Right lobe of liver (tissue), 6 donors: Measurements from ENCODE around the gene NUDT16. TPM values are rescaled to one million over a fixed set of nuclear protein-coding genes. Genes with fewer than 3 reads are reported as not detected.

Experiments
- ATAC-seq, 4 donors: fragments of 200-7000 bp; cut with Tn5 transposase; one replicate each; pipeline ENCODE4 v1.9.1; 2020; ENCODE audit warnings: mild to moderate bottlenecking in 4 of 4, moderate library complexity in 4 of 4
- DNase-seq, 3 donors: peaks; one replicate each; pipeline ENCODE4 v3.0.0-alpha.2; 2020
- H3K27ac ChIP-seq, 3 donors: fragments of 200-600 bp; one replicate each; pipeline ENCODE4 v1.8.0; 2022
- H3K27me3 ChIP-seq, 2 donors: fragments of 200-600 bp; one replicate each; pipeline ENCODE4 v1.8.0; 2022
- H3K36me3 ChIP-seq, 4 donors: fragments of 200-600 bp; sonication (generic) in 1 of 4; one replicate each; pipeline versions ENCODE4 v1.5.1 to v1.8.0; 2017 to 2022; ENCODE audit warnings: control low read depth in 1 of 4
- H3K4me1 ChIP-seq, 4 donors: fragments of 200-600 bp; sonication (generic) in 1 of 4; one replicate each; pipeline versions ENCODE4 v1.5.1 to v1.8.0; 2017 to 2022; ENCODE audit warnings: control low read depth in 1 of 4
- H3K4me3 ChIP-seq, 3 donors: fragments of 200-600 bp; one replicate each; pipeline ENCODE4 v1.8.0; 2022
- H3K9me3 ChIP-seq, 4 donors: fragments of 200-600 bp; sonication (generic) in 1 of 4; one replicate each; pipeline versions ENCODE4 v1.5.1 to v1.8.0; 2017 to 2022; ENCODE audit warnings: control low read depth in 1 of 4
- CTCF ChIP-seq, 4 donors: fragments of 200-600 bp in 3 of 4; fragments of 450-650 bp in 1 of 4; IDR thresholded peaks; one replicate each; pipeline versions ENCODE4 v1.5.1 to v1.8.0; 2016 to 2022; ENCODE audit warnings: antibody characterized with exemption in 4 of 4, mild to moderate bottlenecking in 2 of 4
- POLR2A ChIP-seq: fragments of 450-650 bp; IDR thresholded peaks from one replicate; pipeline ENCODE4 v1.6.1; 2017; ENCODE audit warnings: antibody characterized with exemption, mild to moderate bottlenecking
- whole genome bisulfite sequencing: methylation state at CpG from one replicate; pipeline ENCODE4 v1.1.6; 2018; ENCODE audit warnings: low coverage, low lambda C conversion rate; ENCODE audit not compliant: insufficient coverage; ENCODE audit errors: missing lambda C conversion rate; 5-methylcytosine and 5-hydroxymethylcytosine counted together
- intact Hi-C, 2 donors: fragments of 100-400 bp; cut with DNase I; formaldehyde crosslinking; loops; one replicate each; pipeline versions ENCODE4 v1.11.2 to v1.14.1; 2022
- long read RNA-seq: library from polyadenylated mRNA; unstranded; transcript quantifications from one replicate; pipeline ENCODE4 v2.0.0, GENCODE V29; 2019
- total RNA-seq, 6 experiments: library from RNA; depleted of rRNA in 2 of 6; stranded (reverse); fragments of >200 nt in 2 of 6; fragmentation: NEBNext Ultra II Directional in 3 of 6; extraction: Animal tissue kit (Norgen Biotek cat#: 25700) in 3 of 6; gene quantifications; one replicate each; pipeline versions ENCODE4 v1.1.0 to v1.2.4, GENCODE V29; 2016 to 2023
- donor health status: DM: no; HTN: yes; CAD: no.
- donor health status: DM: no; HTN: no; CAD: no.
- donor health status: DM: no; HTN: no; CAD: no.
- donor health status: DM: no; HTN: yes; CAD: no.
- donor health status: DM: no; HTN: yes; CAD: no.

Gene NUDT16
- 10 to 100 TPM; 16.7 to 36.4 (median 20.3) TPM for total RNA-seq
- long read RNA-seq, full-length matches to known transcripts = 13 of 14 reads
- long read RNA-seq, partial matches to known transcripts = 0 of 14 reads
- long read RNA-seq, other reads (novel, unspliced or antisense) = 1 of 14 reads

GRCh38 chr3:131381445-131382291, at the start of gene NUDT16:
TSS of gene NUDT16 (plus strand) at chr3:131381774. CDS start at chr3:131381805, 31 bp downstream.
- DNase-seq = peak; percentile 100
- no peaks in the 10 kb centered on the region for H3K27me3 ChIP-seq
- peak within 1 kb of the TSS; percentile 85 to 97 (median 96) for H3K27ac ChIP-seq
- H3K9me3 ChIP-seq = no peaks in the 10 kb centered on the region
- H3K4me3 ChIP-seq = peak within 1 kb of the TSS; percentile 81 to 97 (median 84)
- TF ChIP-seq CTCF (IDR thresholded peaks at IDR 0.05) (no peak), POLR2A (peak; percentile 98)
- ATAC-seq = peak; percentile 95 to 98 (median 96)
- peaks cover 0 to 43% (median 13%) of the 10 kb centered on the region in 4 donors for H3K4me1 ChIP-seq
- 0% methylated on average over 16 of the region's 73 CpGs for WGBS
- H3K36me3 ChIP-seq = peaks cover 0 to 18% (median 0%) of the 10 kb centered on the region in 4 donors
- intact Hi-C loops = no loop called here

DNA sequence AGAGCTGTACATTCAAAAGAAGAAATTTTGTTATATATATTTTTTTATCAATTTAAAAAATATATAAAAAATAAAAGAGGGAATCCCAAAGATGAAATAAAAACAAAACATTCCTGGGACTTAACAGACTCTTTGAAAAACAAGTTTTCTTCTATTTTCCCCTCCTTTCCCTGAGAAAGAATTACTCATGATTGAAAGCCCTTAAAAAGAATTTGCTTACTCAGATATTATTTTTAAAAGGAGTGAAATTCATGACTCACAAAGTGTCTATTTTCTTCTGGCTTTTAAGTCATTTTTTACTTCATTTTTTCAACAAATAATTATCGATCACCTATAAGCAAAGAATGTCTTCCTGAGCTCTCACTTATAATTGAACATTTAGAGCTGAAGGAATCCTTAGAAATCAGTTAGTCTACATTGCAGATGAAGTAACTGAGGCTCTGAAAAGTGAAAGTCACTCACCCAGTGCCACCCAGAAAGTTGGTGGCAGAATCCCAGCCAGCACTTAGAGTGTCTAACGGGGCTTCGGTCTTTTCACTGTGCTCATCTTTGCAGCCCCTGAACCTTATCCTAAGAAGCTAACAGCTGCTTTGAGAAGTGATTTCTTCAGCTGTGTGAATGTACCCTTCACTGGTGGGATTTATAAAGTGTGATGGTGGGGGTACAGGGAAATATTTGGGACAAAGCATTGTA, 42.5 kb upstream of the NUDT16 start:
- no peaks in the 10 kb centered on the region for H3K27me3 ChIP-seq
- no peak for DNase-seq
- H3K4me1 ChIP-seq = no peaks in the 10 kb centered on the region
- H3K4me3 ChIP-seq = no peak overlapping the region
- H3K9me3 ChIP-seq = no peaks in the 10 kb centered on the region
- ATAC-seq = no peak
- intact Hi-C loops = no loop called here
- WGBS = 91% methylated on average over 3 of the region's 3 CpGs
- H3K36me3 ChIP-seq = no peaks in the 10 kb centered on the region
- H3K27ac ChIP-seq = no peak overlapping the region
- TF ChIP-seq CTCF (IDR thresholded peaks at IDR 0.05) (no peak), POLR2A (no peak)

DNA sequence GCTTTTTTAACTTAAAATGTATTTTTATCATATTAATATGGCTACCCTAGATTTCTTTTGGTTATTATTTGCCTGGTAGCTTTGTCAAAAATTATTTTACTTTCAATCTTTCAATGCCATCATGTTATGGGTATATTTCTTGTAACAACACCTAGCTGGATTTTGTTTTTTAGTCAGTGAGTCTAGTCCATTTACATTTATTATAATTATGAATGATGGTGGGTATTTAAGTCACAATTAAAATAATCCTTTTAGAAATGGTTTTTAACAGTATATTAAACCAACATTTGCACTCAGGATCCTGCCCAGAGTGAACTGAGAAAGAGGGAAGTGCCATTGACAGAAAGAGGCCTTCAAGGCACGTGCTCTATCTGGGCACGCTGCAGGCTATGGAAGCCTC, 39.8 kb upstream of the NUDT16 start:
- H3K36me3 ChIP-seq = no peaks in the 10 kb centered on the region
- no peak overlapping the region for H3K27ac ChIP-seq
- no peaks in the 10 kb centered on the region for H3K27me3 ChIP-seq
- DNase-seq (no peak), ATAC-seq (no peak)
- H3K9me3 ChIP-seq = no peaks in the 10 kb centered on the region
- WGBS = 90% methylated on average over 2 of the region's 2 CpGs
- intact Hi-C loops = no loop called here
- H3K4me3 ChIP-seq = no peak overlapping the region
- H3K4me1 ChIP-seq = no peaks in the 10 kb centered on the region
- TF ChIP-seq CTCF (IDR thresholded peaks at IDR 0.05) (no peak), POLR2A (no peak)

- H3K27ac ChIP-seq = no peak overlapping the region
- H3K4me1 ChIP-seq = no peaks in the 10 kb centered on the region
- no peaks in the 10 kb centered on the region for H3K27me3 ChIP-seq
- TF ChIP-seq POLR2A (no peak), CTCF (IDR thresholded peaks at IDR 0.05) (no peak)
- DNase-seq (no peak), ATAC-seq (no peak)
- no peaks in the 10 kb centered on the region for H3K36me3 ChIP-seq
- WGBS = 68% methylated on average over 2 of the region's 2 CpGs
- intact Hi-C loops = no loop called here
- no peaks in the 10 kb centered on the region for H3K9me3 ChIP-seq
- H3K4me3 ChIP-seq = no peak overlapping the region
Observed at GRCh38 chr3:131348911-131349310, 32.7 kb upstream of the NUDT16 start.
